Renal cortical epithelial cell (primary cell): Measurements from ENCODE around the gene CACNA2D4. TPM values are rescaled to one million over a fixed set of nuclear protein-coding genes. Genes with fewer than 3 reads are reported as not detected.

Source experiments
- DNase-seq: peaks from one replicate; pipeline ENCODE4 v3.0.0-alpha.2; 2011; ENCODE audit warnings: low read depth
- total RNA-seq: library from RNA; depleted of rRNA; stranded (reverse); fragments of >200 nt; gene quantifications from 2 replicates; pipeline ENCODE4 v1.2.3, GENCODE V29; 2014

The CACNA2D4 gene
- total RNA-seq, 1 donor from 2014 or later = 0.20 TPM

- DNase-seq = no peak
Measured at GRCh38 chr12:1815814-1816729, 102.4 kb downstream of the CACNA2D4 start.

GRCh38 chr12:1815108-1815507 lies 103.3 kb downstream of the CACNA2D4 start:
- no peak for DNase-seq

- DNase-seq = no peak
Measured at GRCh38 chr12:1814266-1814665, 104.2 kb downstream of the CACNA2D4 start.

- DNase-seq = peak; percentile 43
Measured at GRCh38 chr12:1812650-1813302, 105.7 kb downstream of the CACNA2D4 start.

GRCh38 chr12:1811948-1812291 lies 106.5 kb downstream of the CACNA2D4 start:
- DNase-seq = no peak

GRCh38 chr12:1811281-1811947 lies 107.0 kb downstream of the CACNA2D4 start:
- peak; percentile 44 for DNase-seq

- no peak for DNase-seq
Measured at GRCh38 chr12:1810931-1811280, 107.5 kb downstream of the CACNA2D4 start.

GRCh38 chr12:1810201-1810930 lies 108.1 kb downstream of the CACNA2D4 start:
- no peak for DNase-seq

GRCh38 chr12:1809591-1810190 lies 108.8 kb downstream of the CACNA2D4 start:
- no peak for DNase-seq

- no peak for DNase-seq
Measured at GRCh38 chr12:1808798-1809480, 109.5 kb downstream of the CACNA2D4 start.

GRCh38 chr12:1808036-1808797 lies 110.2 kb downstream of the CACNA2D4 start:
- no peak for DNase-seq

- no peak for DNase-seq
Measured at GRCh38 chr12:1807087-1807860, 111.2 kb downstream of the CACNA2D4 start.

- DNase-seq = no peak
Measured at GRCh38 chr12:1806301-1807086, 112.0 kb downstream of the CACNA2D4 start.

GRCh38 chr12:1805441-1806081 lies 112.9 kb downstream of the CACNA2D4 start:
- DNase-seq = no peak

GRCh38 chr12:1804545-1805332 lies 113.7 kb downstream of the CACNA2D4 start:
- peak; percentile 69 for DNase-seq

GRCh38 chr12:1803736-1804135 lies 114.7 kb downstream of the CACNA2D4 start:
- DNase-seq = no peak

GRCh38 chr12:1801303-1801975 lies 117.0 kb downstream of the CACNA2D4 start:
- no peak for DNase-seq
